ENCODE results near the gene C14orf180.
"Not testable (repeated sequence)": the region's sequence is repeated elsewhere in the genome, so short reads cannot be mapped to it uniquely, and the experiment has no call there.

The C14orf180 gene

DNA sequence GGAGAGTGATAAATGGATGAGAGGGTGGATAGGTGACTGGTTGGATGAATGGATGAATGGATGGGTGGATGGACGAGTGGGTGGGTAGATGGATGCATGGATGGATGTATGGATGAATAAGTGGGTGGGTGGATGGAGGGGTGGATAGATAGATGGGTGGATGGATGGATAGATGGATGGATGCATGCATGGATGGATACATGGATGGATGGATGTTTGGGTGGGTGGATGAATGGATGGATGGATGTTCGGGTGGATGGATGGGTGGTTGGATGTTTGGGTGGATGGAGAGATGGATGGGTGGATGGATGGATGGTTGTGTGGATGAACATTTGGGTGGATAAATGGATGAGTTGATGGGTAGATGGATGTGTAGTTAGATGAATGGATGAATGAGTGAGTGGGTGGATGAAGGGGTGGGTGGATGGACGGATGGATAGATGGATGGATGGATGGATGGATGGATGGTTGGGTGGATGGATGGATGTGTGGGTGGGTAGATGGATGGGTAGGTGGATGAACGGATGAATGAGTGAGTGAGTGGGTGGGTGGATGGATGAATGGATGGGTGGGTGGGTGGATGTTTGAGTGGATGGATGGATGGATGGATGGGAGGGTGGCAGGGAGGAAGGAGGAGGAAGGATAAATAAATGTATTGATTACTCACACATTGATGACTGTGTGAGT is 34.7 kb downstream of the C14orf180 start:
- DNase-seq (ENCODE audit: insufficient read length): no peak
- no peak for FAIRE-seq
- TF ChIP-seq TAF1 (IDR thresholded peaks at IDR 0.05; ENCODE audit: borderline replicate concordance, low read depth, low read length) (no peak), POLR2A (IDR thresholded peaks at IDR 0.05; ENCODE audit: low read depth, low read length) (no peak), POLR2AphosphoS5 (IDR thresholded peaks at IDR 0.05; ENCODE audit: low read depth, low read length) (no peak)

GRCh38 chr14:104624939-104625338 is 45.4 kb downstream of the C14orf180 start:
- DNase-seq (ENCODE audit: insufficient read length): no peak
- FAIRE-seq: no peak
- TF ChIP-seq POLR2A (IDR thresholded peaks at IDR 0.05; ENCODE audit: low read depth, low read length) (no peak), TAF1 (IDR thresholded peaks at IDR 0.05; ENCODE audit: borderline replicate concordance, low read depth, low read length) (no peak), POLR2AphosphoS5 (IDR thresholded peaks at IDR 0.05; ENCODE audit: low read depth, low read length) (no peak)

GRCh38 chr14:104632781-104633180 is 53.2 kb downstream of the C14orf180 start:
- no peak for FAIRE-seq
- TF ChIP-seq POLR2A (IDR thresholded peaks at IDR 0.05; ENCODE audit: low read depth, low read length) (no peak), POLR2AphosphoS5 (IDR thresholded peaks at IDR 0.05; ENCODE audit: low read depth, low read length) (no peak), TAF1 (IDR thresholded peaks at IDR 0.05; ENCODE audit: borderline replicate concordance, low read depth, low read length) (no peak)
- DNase-seq (ENCODE audit: insufficient read length): no peak

DNA sequence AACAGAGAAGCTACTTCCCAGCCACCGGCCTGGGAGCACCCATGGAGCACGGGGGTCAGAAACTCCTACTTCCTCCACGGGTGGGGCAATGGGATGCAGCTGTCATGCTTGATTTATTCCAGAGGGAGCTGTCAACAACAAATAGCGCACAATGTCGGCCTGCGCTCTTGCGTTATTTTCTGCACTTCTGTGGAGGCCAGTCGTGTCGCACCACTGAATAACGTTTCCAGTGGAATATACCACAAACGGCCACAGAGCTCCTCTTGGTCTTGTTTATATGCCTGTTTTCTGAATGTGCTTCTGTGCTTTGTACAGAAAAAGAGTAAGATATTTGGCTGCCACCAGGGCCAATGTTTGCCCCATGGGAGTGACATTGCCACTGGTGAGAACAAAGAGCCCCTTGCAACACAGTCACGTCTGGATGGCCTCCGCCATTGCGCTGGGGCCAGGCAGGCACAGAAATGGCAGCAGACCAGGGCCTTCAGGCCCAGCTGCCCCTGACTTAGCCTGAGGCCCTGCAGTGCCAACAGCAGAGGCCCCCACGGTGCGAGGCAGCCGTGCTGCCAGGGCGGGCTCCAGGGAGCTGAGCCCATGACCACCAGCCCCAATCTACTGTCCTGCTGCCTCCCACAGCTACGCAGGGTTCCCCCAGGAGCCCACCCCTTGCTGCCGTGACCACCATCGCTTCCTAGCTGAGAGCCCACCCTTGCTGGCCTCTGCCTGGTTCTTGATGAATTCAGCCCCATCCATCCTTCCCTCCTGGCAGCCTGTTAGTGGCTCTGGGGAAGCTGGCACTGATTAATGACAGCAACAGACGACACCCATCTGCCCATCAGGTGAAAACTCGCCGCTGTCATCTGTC is 53.9 kb downstream of the C14orf180 start:
- FAIRE-seq (no peak), DNase-seq (ENCODE audit: insufficient read length) (no peak)
- TF ChIP-seq TAF1 (IDR thresholded peaks at IDR 0.05; ENCODE audit: borderline replicate concordance, low read depth, low read length): no peak
- TF ChIP-seq POLR2AphosphoS5 (IDR thresholded peaks at IDR 0.05; ENCODE audit: low read depth, low read length): no peak
- no peak for TF ChIP-seq POLR2A (IDR thresholded peaks at IDR 0.05; ENCODE audit: low read depth, low read length)

- TF ChIP-seq TAF1 (IDR thresholded peaks at IDR 0.05; ENCODE audit: borderline replicate concordance, low read depth, low read length): no peak
- no peak for TF ChIP-seq POLR2A (IDR thresholded peaks at IDR 0.05; ENCODE audit: low read depth, low read length)
- no peak for TF ChIP-seq POLR2AphosphoS5 (IDR thresholded peaks at IDR 0.05; ENCODE audit: low read depth, low read length)
- DNase-seq (ENCODE audit: insufficient read length) (no peak), FAIRE-seq (no peak)
Observed at GRCh38 chr14:104634138-104634760, 54.7 kb downstream of the C14orf180 start.

GRCh38 chr14:104634886-104635570 is 55.5 kb downstream of the C14orf180 start:
- FAIRE-seq: no peak
- no peak for DNase-seq (ENCODE audit: insufficient read length)
- TF ChIP-seq TAF1 (IDR thresholded peaks at IDR 0.05; ENCODE audit: borderline replicate concordance, low read depth, low read length): no peak
- no peak for TF ChIP-seq POLR2AphosphoS5 (IDR thresholded peaks at IDR 0.05; ENCODE audit: low read depth, low read length)
- no peak for TF ChIP-seq POLR2A (IDR thresholded peaks at IDR 0.05; ENCODE audit: low read depth, low read length)

DNA sequence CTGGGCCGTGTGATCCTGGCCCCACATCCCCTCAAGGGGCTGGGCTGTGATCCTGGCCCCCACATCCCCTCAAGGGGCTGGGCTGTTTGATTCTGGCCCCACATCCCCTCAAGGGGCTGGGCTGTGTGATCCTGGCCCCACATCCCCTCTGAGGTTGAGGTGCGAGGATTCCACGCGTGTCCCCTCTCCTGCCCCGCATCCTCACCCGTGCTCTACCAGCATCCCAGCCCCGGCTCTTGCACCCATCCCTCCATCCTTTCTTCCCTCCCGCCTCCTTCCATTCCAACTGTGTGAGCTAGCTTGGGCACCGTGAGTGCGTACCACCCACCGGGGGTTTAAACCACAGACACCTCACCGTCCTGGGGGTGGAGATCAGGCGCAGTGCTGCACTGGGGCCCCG is 56.2 kb downstream of the C14orf180 start:
- FAIRE-seq (no peak), DNase-seq (ENCODE audit: insufficient read length) (no peak)
- no peak for TF ChIP-seq TAF1 (IDR thresholded peaks at IDR 0.05; ENCODE audit: borderline replicate concordance, low read depth, low read length)

DNA sequence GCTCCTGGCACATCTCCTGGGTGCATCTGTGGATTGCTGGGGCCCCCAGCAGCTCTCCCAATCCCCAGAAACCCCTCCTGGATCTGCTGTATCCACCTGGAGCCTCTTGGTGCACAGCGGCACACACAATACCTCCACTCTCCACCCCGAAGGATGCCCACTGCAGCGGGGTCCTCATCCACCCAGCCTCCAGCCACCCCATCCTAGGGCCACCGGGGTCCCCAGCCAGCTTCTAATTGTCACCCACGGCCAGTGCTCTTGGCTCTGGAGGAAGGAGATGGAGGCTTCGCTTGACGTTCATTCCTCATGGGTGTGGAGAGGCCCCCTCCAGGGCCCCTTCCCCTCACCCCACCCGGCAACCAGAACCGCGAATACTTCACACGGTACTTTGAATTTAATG is 56.6 kb downstream of the C14orf180 start:
- no peak for DNase-seq (ENCODE audit: insufficient read length)
- TF ChIP-seq POLR2A (IDR thresholded peaks at IDR 0.05; ENCODE audit: low read depth, low read length): no peak
- TF ChIP-seq POLR2AphosphoS5 (IDR thresholded peaks at IDR 0.05; ENCODE audit: low read depth, low read length): no peak
- no peak for TF ChIP-seq TAF1 (IDR thresholded peaks at IDR 0.05; ENCODE audit: borderline replicate concordance, low read depth, low read length)
- FAIRE-seq: no peak

GRCh38 chr14:104636846-104637545 is 57.4 kb downstream of the C14orf180 start:
- not testable (repeated sequence) for FAIRE-seq; DNase-seq (ENCODE audit: insufficient read length)

DNA sequence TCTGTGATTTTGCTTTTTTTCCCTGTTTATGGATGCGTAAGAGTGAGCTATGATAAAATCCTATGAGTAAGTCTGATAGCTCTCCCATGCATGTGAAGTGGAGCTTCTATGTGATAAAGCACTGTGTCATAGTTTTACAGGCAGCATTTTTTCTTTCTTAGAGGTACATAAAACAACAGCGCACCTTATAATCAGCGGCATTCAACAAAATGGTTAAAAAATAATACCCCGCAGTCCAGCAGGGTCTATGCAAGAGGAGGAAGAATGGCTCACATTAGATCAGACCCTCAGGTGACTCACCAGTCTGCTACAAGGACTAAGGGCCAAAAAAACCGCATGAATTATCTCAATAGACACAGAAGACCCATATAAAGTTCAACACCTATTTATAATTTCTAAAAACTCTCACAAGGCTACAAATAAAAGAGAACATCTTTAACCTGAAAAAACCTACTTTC is 58.0 kb downstream of the C14orf180 start:
- DNase-seq (ENCODE audit: insufficient read length): no peak
- no peak for TF ChIP-seq POLR2AphosphoS5 (IDR thresholded peaks at IDR 0.05; ENCODE audit: low read depth, low read length)
- no peak for TF ChIP-seq TAF1 (IDR thresholded peaks at IDR 0.05; ENCODE audit: borderline replicate concordance, low read depth, low read length)
- no peak for TF ChIP-seq POLR2A (IDR thresholded peaks at IDR 0.05; ENCODE audit: low read depth, low read length)
- FAIRE-seq: no peak

GRCh38 chr14:104638190-104638589 is 58.6 kb downstream of the C14orf180 start:
- FAIRE-seq (no peak), DNase-seq (ENCODE audit: insufficient read length) (no peak)
- TF ChIP-seq POLR2AphosphoS5 (IDR thresholded peaks at IDR 0.05; ENCODE audit: low read depth, low read length) (no peak), POLR2A (IDR thresholded peaks at IDR 0.05; ENCODE audit: low read depth, low read length) (no peak), TAF1 (IDR thresholded peaks at IDR 0.05; ENCODE audit: borderline replicate concordance, low read depth, low read length) (no peak)
